Mammary epithelial cell (primary cell): Measurements from ENCODE around the gene PPIE.

Experiments
- CTCF ChIP-seq, 2 donors: IDR thresholded peaks in 1 of 2; conservative IDR thresholded peaks in 1 of 2; 2 replicates each; pipeline ENCODE4 v1.5.1; 2011 to 2012; ENCODE audit warnings: inconsistent platforms in 2 of 2, low read length in 2 of 2, mild to moderate bottlenecking in 2 of 2, control low read depth in 1 of 2, low read depth in 1 of 2; ENCODE audit not compliant: insufficient read depth in 1 of 2; ENCODE audit errors: extremely low read depth in 1 of 2
- EZH2 ChIP-seq: IDR thresholded peaks from 2 replicates; pipeline ENCODE4 v1.6.1; 2012; ENCODE audit warnings: low read length, inconsistent platforms, borderline replicate concordance

GRCh38 chr1:39721664-39722063 lies 17.0 kb upstream of the PPIE start:
- TF ChIP-seq CTCF (conservative IDR thresholded peaks at IDR 0.05 in 1 of 2, IDR thresholded peaks at IDR 0.05 in 1 of 2; ENCODE audit: extremely low read depth in 1 of 2, insufficient read depth in 1 of 2, low read depth in 1 of 2, low read length in 2 of 2) (no peak), EZH2 (no peak)
